ENCODE measurements around the gene KCNN1.

The KCNN1 gene

GRCh38 chr19:18010149-18010548 is 43.2 kb downstream of the KCNN1 start:
- H3K27ac ChIP-seq (ENCODE audit: extremely low read depth, low read depth, low read length), result no peak overlapping the region
- no peak for TF ChIP-seq ZNF214 (tag by site-specific recombination; IDR thresholded peaks at IDR 0.05; ENCODE audit: borderline replicate concordance)
- CTCF ChIA-PET, result interaction anchor here (0.7 to 6.7 kb wide), 3 partner anchors 21 to 140 kb away, joined by 4 to 101 read pairs (median 5); no protein-coding TSS in a partner anchor
- peaks cover 0 to 10% of the 10 kb centered on the region in 2 experiments; a peak in 2 of 3 replicates for H3K36me3 ChIP-seq (ENCODE audit: control insufficient read depth in 2 of 2, insufficient read depth in 1 of 2, low read length in 2 of 2)
- no peaks in the 10 kb centered on the region; the same call in 1 of the 2 replicates for H3K4me1 ChIP-seq (ENCODE audit: control insufficient read depth, insufficient read depth, low read length)
- H3K9me3 ChIP-seq (ENCODE audit: control insufficient read depth, insufficient read depth, low read depth, low read length), result no peaks in the 10 kb centered on the region
- H3K4me3 ChIP-seq (ENCODE audit: low read depth, low read length), result no peak overlapping the region
- POLR2A ChIA-PET, result no interaction called here

- CTCF ChIA-PET, result interaction anchor here (0.7 kb wide), 1 partner anchor 26 kb away, joined by 3 read pairs; no protein-coding TSS in a partner anchor
- POLR2A ChIA-PET, result interaction anchor here (0.6 kb wide), 1 partner anchor 154 kb away, joined by 3 read pairs; no protein-coding TSS in a partner anchor
- TF ChIP-seq OSR2 (tag by site-specific recombination; IDR thresholded peaks at IDR 0.05) (no peak), ZFP3 (tag by site-specific recombination; IDR thresholded peaks at IDR 0.05; ENCODE audit: low read depth) (peak; percentile 98), GFI1B (tag by site-specific recombination; IDR thresholded peaks at IDR 0.05) (no peak), ZBTB10 (tag by site-specific recombination; IDR thresholded peaks at IDR 0.05) (no peak), ZNF112 (tag by site-specific recombination; IDR thresholded peaks at IDR 0.05) (no peak), ZNF580 (tag by site-specific recombination; IDR thresholded peaks at IDR 0.05) (no peak)
- Histone ChIP-seq H3K4me3 (ENCODE audit: low read depth, low read length) (no peak overlapping the region), H3K4me1 (ENCODE audit: control insufficient read depth, insufficient read depth, low read length) (no peaks in the 10 kb centered on the region), H3K27ac (ENCODE audit: extremely low read depth, low read depth, low read length) (no peak overlapping the region), H3K9me3 (ENCODE audit: control insufficient read depth, insufficient read depth, low read depth, low read length) (no peaks in the 10 kb centered on the region), H3K36me3 (ENCODE audit: control insufficient read depth in 2 of 2, insufficient read depth in 1 of 2, low read length in 2 of 2) (peaks cover 0 to 10% of the 10 kb centered on the region in 2 experiments; a peak in 2 of 3 replicates)
These were observed 46.6 kb downstream of the KCNN1 start for GRCh38 chr19:18013210-18014111.

GRCh38 chr19:18014197-18014596 is 47.3 kb downstream of the KCNN1 start:
- POLR2A ChIA-PET, result no interaction called here
- CTCF ChIA-PET, result no interaction called here
- Histone ChIP-seq H3K9me3 (ENCODE audit: control insufficient read depth, insufficient read depth, low read depth, low read length) (no peaks in the 10 kb centered on the region), H3K4me1 (ENCODE audit: control insufficient read depth, insufficient read depth, low read length) (no peaks in the 10 kb centered on the region), H3K27ac (ENCODE audit: extremely low read depth, low read depth, low read length) (no peak overlapping the region), H3K4me3 (ENCODE audit: low read depth, low read length) (no peak overlapping the region), H3K36me3 (ENCODE audit: control insufficient read depth in 2 of 2, insufficient read depth in 1 of 2, low read length in 2 of 2) (peaks cover 0 to 10% of the 10 kb centered on the region in 2 experiments; a peak in 2 of 3 replicates)
- TF ChIP-seq ZNF776 (tag by site-specific recombination; IDR thresholded peaks at IDR 0.05; ENCODE audit: borderline replicate concordance) (no peak), ZNF544 (tag by site-specific recombination; IDR thresholded peaks at IDR 0.05) (no peak)

GRCh38 chr19:18016209-18016910 is 49.5 kb downstream of the KCNN1 start:
- Histone ChIP-seq H3K4me1 (ENCODE audit: control insufficient read depth, insufficient read depth, low read length) (no peaks in the 10 kb centered on the region), H3K9me3 (ENCODE audit: control insufficient read depth, insufficient read depth, low read depth, low read length) (no peaks in the 10 kb centered on the region), H3K27ac (ENCODE audit: extremely low read depth, low read depth, low read length) (no peak overlapping the region), H3K4me3 (ENCODE audit: low read depth, low read length) (no peak overlapping the region), H3K36me3 (ENCODE audit: control insufficient read depth in 2 of 2, insufficient read depth in 1 of 2, low read length in 2 of 2) (peaks cover 0 to 5% of the 10 kb centered on the region in 2 experiments; a peak in 2 of 3 replicates)
- TF ChIP-seq GLI4 (tag by site-specific recombination; IDR thresholded peaks at IDR 0.05) (no peak), ZNF121 (tag by site-specific recombination; IDR thresholded peaks at IDR 0.05) (peak; percentile 49; the same call in 1 of the 2 replicates)
- ChIA-PET POLR2A (no interaction called here), CTCF (interaction anchor here (0.6 kb wide), 1 partner anchor 12 kb away, joined by 3 read pairs; no protein-coding TSS in a partner anchor)

Data from HEK293 (cell line).